Upper lobe of left lung (tissue), 4 donors: ENCODE data around the gene PDF.
"Not testable (repeated sequence)": the region's sequence is repeated elsewhere in the genome, so short reads cannot be mapped to it uniquely, and the experiment has no call there.

Experiments used
- CTCF ChIP-seq, 6 experiments: fragments of 450-650 bp in 4 of 6; fragments of 200-600 bp in 2 of 6; sonication (generic) in 2 of 6; IDR thresholded peaks; one replicate each; pipeline ENCODE4 v1.5.1; 2016 to 2019; ENCODE audit warnings: antibody characterized with exemption in 6 of 6
- POLR2A ChIP-seq, 4 donors: fragments of 450-650 bp; IDR thresholded peaks; one replicate each; pipeline ENCODE4 v1.5.1; 2016 to 2017; ENCODE audit warnings: antibody characterized with exemption in 4 of 4, mild to moderate bottlenecking in 2 of 4
- POLR2AphosphoS5 ChIP-seq, 2 donors: sonication (generic); formaldehyde crosslinking; IDR thresholded peaks; one replicate each; pipeline ENCODE4 v1.5.1; 2017; ENCODE audit warnings: antibody characterized with exemption in 2 of 2

DNA sequence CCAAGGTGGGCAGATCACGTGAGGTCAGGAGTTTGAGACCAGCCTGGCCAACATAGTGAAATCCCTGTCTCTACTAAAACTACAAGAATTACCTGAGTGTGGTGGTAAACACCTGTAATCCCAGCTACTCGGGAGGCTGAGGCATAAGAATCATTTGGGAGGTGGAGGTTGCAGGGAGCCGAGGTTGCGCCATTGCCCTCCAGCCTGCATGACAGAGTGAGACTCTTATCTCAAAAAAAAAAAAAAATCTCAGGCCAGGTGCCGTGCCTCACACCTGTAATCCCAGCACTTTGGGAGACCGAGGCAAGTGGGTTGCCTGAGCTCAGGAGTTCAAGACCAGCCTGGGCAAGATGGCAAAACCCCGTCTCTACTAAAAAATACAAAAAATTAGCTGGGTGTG, 33.6 kb downstream of the PDF start:
- not testable (repeated sequence) for TF ChIP-seq CTCF, POLR2AphosphoS5, POLR2A (IDR thresholded peaks at IDR 0.05)
